ENCODE measurements around the gene PRKRA.
A peak's percentile ranks its signal among the peaks of the same experiment; 100 is the strongest.
"Not testable (repeated sequence)": the region's sequence is repeated elsewhere in the genome, so short reads cannot be mapped to it uniquely, and the experiment has no call there.

PRKRA gene

GRCh38 chr2:178478130-178478438, 27.1 kb upstream of the PRKRA start:
- no peak for TF ChIP-seq CTCF (IDR thresholded peaks at IDR 0.05; ENCODE audit: low read depth, low read length, missing control alignments)
- no peak for DNase-seq (ENCODE audit: extremely low read depth, low read depth)
- peak overlapping the region; percentile 93 for H3K4me3 ChIP-seq (replicated peaks; ENCODE audit: low read depth, low read length)

GRCh38 chr2:178477443-178478129, 26.6 kb upstream of the PRKRA start:
- no peak for TF ChIP-seq CTCF (IDR thresholded peaks at IDR 0.05; ENCODE audit: low read depth, low read length, missing control alignments)
- no peak for DNase-seq (ENCODE audit: extremely low read depth, low read depth)
- peak overlapping the region; percentile 93 for H3K4me3 ChIP-seq (replicated peaks; ENCODE audit: low read depth, low read length)

- DNase-seq (ENCODE audit: extremely low read depth, low read depth), result no peak
- H3K4me3 ChIP-seq (replicated peaks; ENCODE audit: low read depth, low read length), result peak overlapping the region; percentile 93
- TF ChIP-seq CTCF (IDR thresholded peaks at IDR 0.05; ENCODE audit: low read depth, low read length, missing control alignments), result no peak
Measured at GRCh38 chr2:178476477-178476876, 25.5 kb upstream of the PRKRA start.

GRCh38 chr2:178474560-178474959, 23.6 kb upstream of the PRKRA start:
- no peak for TF ChIP-seq CTCF (IDR thresholded peaks at IDR 0.05; ENCODE audit: low read depth, low read length, missing control alignments)
- no peak for DNase-seq (ENCODE audit: extremely low read depth, low read depth)
- H3K4me3 ChIP-seq (replicated peaks; ENCODE audit: low read depth, low read length), result no peak overlapping the region

- H3K4me3 ChIP-seq (replicated peaks; ENCODE audit: low read depth, low read length), result no peak overlapping the region
Measured at GRCh38 chr2:178473931-178474330, 23.0 kb upstream of the PRKRA start.

GRCh38 chr2:178473373-178473772, 22.4 kb upstream of the PRKRA start:
- no peak overlapping the region for H3K4me3 ChIP-seq (replicated peaks; ENCODE audit: low read depth, low read length)
- no peak for DNase-seq (ENCODE audit: extremely low read depth, low read depth)
- TF ChIP-seq CTCF (IDR thresholded peaks at IDR 0.05; ENCODE audit: low read depth, low read length, missing control alignments), result no peak

More at GRCh38 chr2:178473931-178474330, 23.0 kb upstream of the PRKRA start:
- TF ChIP-seq CTCF (IDR thresholded peaks at IDR 0.05; ENCODE audit: low read depth, low read length, missing control alignments), result no peak
- DNase-seq (ENCODE audit: extremely low read depth, low read depth), result no peak

- DNase-seq (ENCODE audit: extremely low read depth, low read depth); H3K4me3 ChIP-seq (replicated peaks; ENCODE audit: low read depth, low read length): not testable (repeated sequence)
Measured at GRCh38 chr2:178471313-178471712, 20.3 kb upstream of the PRKRA start.
